A673 (cell line): Measurements from ENCODE around the gene IDS. TPM values are rescaled to one million over a fixed set of nuclear protein-coding genes. Genes with fewer than 3 reads are reported as not detected.
A peak's percentile ranks its signal among the peaks of the same experiment; 100 is the strongest.
"Not testable (repeated sequence)": the region's sequence is repeated elsewhere in the genome, so short reads cannot be mapped to it uniquely, and the experiment has no call there.

Experiments
- BruUV-seq: library from RNA; stranded (reverse); fragments of 400-500 nt; replicated peaks from 2 replicates; lab custom pipeline; 2021; lab: Mats Ljungman, UMichigan
- CTCF ChIA-PET: fragments of 300-600 bp; sonication (Branson Sonifier 250); formaldehyde crosslinking; loops from one replicate; lab custom pipeline; 2022; ENCODE audit warnings: antibody characterized with exemption; lab: Charles Lee
- POLR2A ChIA-PET: fragments of 300-600 bp; sonication (Branson Sonifier 250); formaldehyde crosslinking; loops from one replicate; lab custom pipeline; 2022; ENCODE audit warnings: antibody characterized with exemption; ENCODE audit not compliant: low non-redundant PET; lab: Charles Lee
- DNase-seq: peaks from one replicate; pipeline ENCODE4 v3.0.0-alpha.2; 2015; ENCODE audit warnings: low spot score
- H3K27ac ChIP-seq: fragments of 200-600 bp; sonication (generic); 2 replicates; pipeline ENCODE4 v1.5.1; 2016; ENCODE audit warnings: mixed run types, low read depth, mild to moderate bottlenecking, mixed read lengths, antibody characterized with exemption, low read length; ENCODE audit not compliant: poor library complexity, severe bottlenecking
- H3K27me3 ChIP-seq: fragments of 200-600 bp; sonication (generic); replicated peaks from 2 replicates; pipeline ENCODE4 v1.6.1; 2017; ENCODE audit warnings: mixed run types, low read depth, mild to moderate bottlenecking, mixed read lengths, antibody characterized with exemption, low read length; ENCODE audit not compliant: insufficient read depth, poor library complexity
- H3K36me3 ChIP-seq: fragments of 200-600 bp; sonication (generic); 2 replicates; pipeline ENCODE4 v1.6.1; 2016; ENCODE audit warnings: mixed run types, mild to moderate bottlenecking, mixed read lengths, antibody characterized with exemption, low read length; ENCODE audit not compliant: insufficient read depth, poor library complexity, severe bottlenecking
- H3K4me1 ChIP-seq: fragments of 200-600 bp; sonication (generic); 2 replicates; pipeline ENCODE4 v1.6.1; 2017; ENCODE audit warnings: mixed run types, mild to moderate bottlenecking, mixed read lengths, antibody characterized with exemption, low read length; ENCODE audit not compliant: insufficient read depth, poor library complexity, severe bottlenecking
- H3K4me3 ChIP-seq: fragments of 200-600 bp; sonication (generic); 2 replicates; pipeline ENCODE4 v1.5.1; 2016; ENCODE audit warnings: low read depth, mixed run types, mild to moderate bottlenecking, mixed read lengths, low read length; ENCODE audit not compliant: poor library complexity, severe bottlenecking
- H3K9me3 ChIP-seq: fragments of 200-600 bp; sonication (generic); 2 replicates; pipeline ENCODE4 v1.6.1; 2016; ENCODE audit warnings: mixed run types, low read depth, mild to moderate bottlenecking, mixed read lengths, antibody characterized with exemption, low read length; ENCODE audit not compliant: poor library complexity, severe bottlenecking
- EZH2 ChIP-seq: fragments of 200-600 bp; sonication (generic); IDR thresholded peaks from 2 replicates; pipeline ENCODE4 v1.6.1; 2017; ENCODE audit warnings: borderline replicate concordance, low read depth, mild to moderate bottlenecking, mixed read lengths, antibody characterized with exemption, low read length; ENCODE audit not compliant: poor library complexity, severe bottlenecking
- intact Hi-C: fragments of 100-400 bp; cut with micrococcal nuclease; formaldehyde crosslinking; loops from one replicate; pipeline ENCODE4 v1.10.0; 2022; ENCODE audit not compliant: unreplicated experiment
- total RNA-seq: library from RNA; stranded (reverse); gene quantifications from 2 replicates; pipeline ENCODE4 v1.2.3, GENCODE V29; 2021
- TF ChIP-seq, protein P1 (sequence below): fragments of 300-800, 200-600 bp; sonication (generic); conservative IDR thresholded peaks from 2 replicates; pipeline ENCODE4 v1.5.1; 2017; ENCODE audit warnings: low read depth, mild to moderate bottlenecking, antibody characterized with exemption, low read length, moderate library complexity, mixed read lengths

IDS gene
- total RNA-seq, 1 experiment from 2014 or later = 50.7 TPM

- H3K9me3 ChIP-seq = no peaks in the 10 kb centered on the region
- no peaks in the 10 kb centered on the region for H3K36me3 ChIP-seq
- TF ChIP-seq, protein P1, sequence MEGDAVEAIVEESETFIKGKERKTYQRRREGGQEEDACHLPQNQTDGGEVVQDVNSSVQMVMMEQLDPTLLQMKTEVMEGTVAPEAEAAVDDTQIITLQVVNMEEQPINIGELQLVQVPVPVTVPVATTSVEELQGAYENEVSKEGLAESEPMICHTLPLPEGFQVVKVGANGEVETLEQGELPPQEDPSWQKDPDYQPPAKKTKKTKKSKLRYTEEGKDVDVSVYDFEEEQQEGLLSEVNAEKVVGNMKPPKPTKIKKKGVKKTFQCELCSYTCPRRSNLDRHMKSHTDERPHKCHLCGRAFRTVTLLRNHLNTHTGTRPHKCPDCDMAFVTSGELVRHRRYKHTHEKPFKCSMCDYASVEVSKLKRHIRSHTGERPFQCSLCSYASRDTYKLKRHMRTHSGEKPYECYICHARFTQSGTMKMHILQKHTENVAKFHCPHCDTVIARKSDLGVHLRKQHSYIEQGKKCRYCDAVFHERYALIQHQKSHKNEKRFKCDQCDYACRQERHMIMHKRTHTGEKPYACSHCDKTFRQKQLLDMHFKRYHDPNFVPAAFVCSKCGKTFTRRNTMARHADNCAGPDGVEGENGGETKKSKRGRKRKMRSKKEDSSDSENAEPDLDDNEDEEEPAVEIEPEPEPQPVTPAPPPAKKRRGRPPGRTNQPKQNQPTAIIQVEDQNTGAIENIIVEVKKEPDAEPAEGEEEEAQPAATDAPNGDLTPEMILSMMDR = no peak
- TF ChIP-seq EZH2 = no peak
- H3K27ac ChIP-seq = peak within 1 kb of the TSS; percentile 91
- no TSS peak for BruUV-seq
- POLR2A ChIA-PET = interaction anchor here (0.6 kb wide), 1 partner anchor 78 kb away, joined by 11 read pairs; no protein-coding TSS in a partner anchor
- CTCF ChIA-PET = no interaction called here
- intact Hi-C loops = no loop called here
- peak; percentile 95 for DNase-seq
- no peaks in the 10 kb centered on the region for H3K27me3 ChIP-seq
- peak within 1 kb of the TSS; percentile 63 for H3K4me3 ChIP-seq
- no peaks in the 10 kb centered on the region for H3K4me1 ChIP-seq
Observed at GRCh38 chrX:149540621-149541520, 35.8 kb upstream of the IDS start, which contains the start of gene EOLA1. Gene EOLA1, plus strand, starts transcription at chrX:149541012. Its CDS starts 4,619 bp downstream, at chrX:149545631.

GRCh38 chrX:149540131-149540620 lies 35.1 kb upstream of the IDS start:
- peak overlapping the region; percentile 91 for H3K27ac ChIP-seq
- no peaks in the 10 kb centered on the region for H3K27me3 ChIP-seq
- ChIA-PET CTCF (no interaction called here), POLR2A (interaction anchor here (0.6 kb wide), 1 partner anchor 79 kb away, joined by 11 read pairs; no protein-coding TSS in a partner anchor)
- no TSS peak for BruUV-seq
- peak; percentile 91 for DNase-seq
- H3K4me3 ChIP-seq = peak overlapping the region; percentile 63
- TF ChIP-seq, protein P1 = no peak
- no peak for TF ChIP-seq EZH2
- H3K4me1 ChIP-seq = no peaks in the 10 kb centered on the region
- H3K9me3 ChIP-seq = no peaks in the 10 kb centered on the region
- no peaks in the 10 kb centered on the region for H3K36me3 ChIP-seq
- intact Hi-C loops = no loop called here

- POLR2A ChIA-PET = interaction anchor here (0.6 kb wide), 1 partner anchor 400 kb away, joined by 5 read pairs; no protein-coding TSS in a partner anchor
- Histone ChIP-seq H3K9me3 (no peaks in the 10 kb centered on the region), H3K4me3 (peak overlapping the region; percentile 49), H3K36me3 (no peaks in the 10 kb centered on the region), H3K27me3 (no peaks in the 10 kb centered on the region), H3K27ac (peak overlapping the region; percentile 74), H3K4me1 (no peaks in the 10 kb centered on the region)
- no TSS peak for BruUV-seq
- CTCF ChIA-PET = interaction anchor here (0.7 to 0.9 kb wide), 2 partner anchors 12 to 399 kb away, joined by 4 to 6 read pairs; partner anchors contain the start of gene EOLA2
- DNase-seq = peak; percentile 91
- no peak for TF ChIP-seq EZH2
- TF ChIP-seq, protein P1 = no peak
- intact Hi-C loops = no loop called here
Observed at GRCh38 chrX:149539283-149540130, 34.4 kb upstream of the IDS start.

- H3K4me1 ChIP-seq, CTCF ChIA-PET, H3K9me3 ChIP-seq, DNase-seq, POLR2A ChIA-PET, intact Hi-C loops, H3K4me3 ChIP-seq, H3K36me3 ChIP-seq, H3K27ac ChIP-seq, H3K27me3 ChIP-seq, BruUV-seq: not testable (repeated sequence)
Observed at GRCh38 chrX:149537474-149537873, 32.4 kb upstream of the IDS start.
